Measurements from ENCODE around the gene AGBL3.

AGBL3 gene

GRCh38 chr7:134986363-134987251 is at the start of gene AGBL3:
TSS of gene AGBL3 (plus strand) at chr7:134986508. CDS start at chr7:134987934, 1,426 bp downstream.
- peak; percentile 94 for DNase-seq (ENCODE audit: low read depth)

GRCh38 chr7:134936893-134937510 is 49.3 kb upstream of the AGBL3 start:
- DNase-seq (ENCODE audit: low read depth) = peak; percentile 27

- no peak for DNase-seq (ENCODE audit: low read depth)
These were observed 48.2 kb upstream of the AGBL3 start for GRCh38 chr7:134938141-134938540.

GRCh38 chr7:134939136-134939535 is 47.2 kb upstream of the AGBL3 start:
- no peak for DNase-seq (ENCODE audit: low read depth)

- DNase-seq (ENCODE audit: low read depth) = no peak
These were observed 45.6 kb upstream of the AGBL3 start for GRCh38 chr7:134940729-134941128.

GRCh38 chr7:134941185-134941900 is 45.0 kb upstream of the AGBL3 start:
- DNase-seq (ENCODE audit: low read depth) = peak; percentile 82

GRCh38 chr7:134941952-134942351 is 44.4 kb upstream of the AGBL3 start:
- no peak for DNase-seq (ENCODE audit: low read depth)

GRCh38 chr7:134942690-134943466 is 43.4 kb upstream of the AGBL3 start:
- no peak for DNase-seq (ENCODE audit: low read depth)

GRCh38 chr7:134943785-134944400 is 42.4 kb upstream of the AGBL3 start:
- peak; percentile 45 for DNase-seq (ENCODE audit: low read depth)

- DNase-seq (ENCODE audit: low read depth) = no peak
These were observed 40.6 kb upstream of the AGBL3 start for GRCh38 chr7:134945691-134946090.

- DNase-seq (ENCODE audit: low read depth) = peak; percentile 75
These were observed 40.0 kb upstream of the AGBL3 start for GRCh38 chr7:134946260-134946659.

- DNase-seq (ENCODE audit: low read depth) = no peak
These were observed 39.0 kb upstream of the AGBL3 start for GRCh38 chr7:134947329-134947728.

- no peak for DNase-seq (ENCODE audit: low read depth)
These were observed 38.5 kb upstream of the AGBL3 start for GRCh38 chr7:134947831-134948230.

GRCh38 chr7:134948246-134948645 is 38.1 kb upstream of the AGBL3 start:
- DNase-seq (ENCODE audit: low read depth) = peak; percentile 28

GRCh38 chr7:134948736-134949135 is 37.6 kb upstream of the AGBL3 start:
- DNase-seq (ENCODE audit: low read depth) = peak; percentile 70

- peak; percentile 78 for DNase-seq (ENCODE audit: low read depth)
These were observed 37.1 kb upstream of the AGBL3 start for GRCh38 chr7:134949171-134949570.

GRCh38 chr7:134954197-134955082 is 31.9 kb upstream of the AGBL3 start:
- peak; percentile 48 for DNase-seq (ENCODE audit: low read depth)

- no peak for DNase-seq (ENCODE audit: low read depth)
These were observed 29.3 kb upstream of the AGBL3 start for GRCh38 chr7:134957005-134957404.

- no peak for DNase-seq (ENCODE audit: low read depth)
These were observed 26.5 kb upstream of the AGBL3 start for GRCh38 chr7:134959810-134960209.

- DNase-seq (ENCODE audit: low read depth) = no peak
These were observed 24.0 kb upstream of the AGBL3 start for GRCh38 chr7:134962270-134962780.

Data from iris pigment epithelial cell (primary cell).